Activated CD8-positive, alpha-beta memory T cell treated with anti-CD3 and anti-CD28 coated beads, Interleukin-2, amount 50 U/mL, for 48 hours (primary cell): Measurements from ENCODE around the gene SLC5A6.

Experiments used
- DNase-seq: peaks from one replicate; pipeline ENCODE4 v3.0.0-alpha.2; 2020

Gene SLC5A6

GRCh38 chr2:27236136-27236535, 24.1 kb upstream of the SLC5A6 start:
- no peak for DNase-seq

GRCh38 chr2:27233341-27233740, 21.3 kb upstream of the SLC5A6 start:
- DNase-seq: no peak

- DNase-seq: no peak
Observed at GRCh38 chr2:27231921-27232320, 19.9 kb upstream of the SLC5A6 start.

GRCh38 chr2:27227501-27227900, 15.4 kb upstream of the SLC5A6 start:
- DNase-seq: no peak

GRCh38 chr2:27225526-27225925, 13.5 kb upstream of the SLC5A6 start:
- no peak for DNase-seq

GRCh38 chr2:27223416-27223815, 11.3 kb upstream of the SLC5A6 start:
- no peak for DNase-seq

GRCh38 chr2:27222407-27222806, 10.3 kb upstream of the SLC5A6 start:
- DNase-seq: no peak

GRCh38 chr2:27221166-27221565, 9.1 kb upstream of the SLC5A6 start:
- DNase-seq: no peak

GRCh38 chr2:27220091-27220490, 8.0 kb upstream of the SLC5A6 start:
- DNase-seq: no peak

- DNase-seq: no peak
Observed at GRCh38 chr2:27219091-27219490, 7.0 kb upstream of the SLC5A6 start.

GRCh38 chr2:27218614-27219013, 6.5 kb upstream of the SLC5A6 start:
- no peak for DNase-seq

GRCh38 chr2:27217173-27218121, 5.4 kb upstream of the SLC5A6 start, which contains the start of gene CAD:
CAD (plus strand) TSS chr2:27217369; CDS start chr2:27217552, 183 bp downstream.
- DNase-seq: peak; percentile 94

GRCh38 chr2:27216416-27217137, 4.5 kb upstream of the SLC5A6 start:
- DNase-seq: no peak

GRCh38 chr2:27214941-27215340, 2.9 kb upstream of the SLC5A6 start:
- DNase-seq: no peak

- no peak for DNase-seq
Observed at GRCh38 chr2:27212626-27213471, 781 bp upstream of the SLC5A6 start.

GRCh38 chr2:27211241-27211942, 676 bp downstream of the SLC5A6 start:
- DNase-seq: no peak

- no peak for DNase-seq
Observed at GRCh38 chr2:27209621-27210401, 2.3 kb downstream of the SLC5A6 start.

- no peak for DNase-seq
Observed at GRCh38 chr2:27208486-27209050, 3.5 kb downstream of the SLC5A6 start.

- DNase-seq: no peak
Observed at GRCh38 chr2:27206346-27206745, 5.7 kb downstream of the SLC5A6 start.

GRCh38 chr2:27205206-27205605, 6.9 kb downstream of the SLC5A6 start:
- no peak for DNase-seq

GRCh38 chr2:27204566-27204965, 7.5 kb downstream of the SLC5A6 start:
- DNase-seq: no peak
